Activated CD4-positive, alpha-beta T cell treated with anti-CD3 and anti-CD28 coated beads, Interleukin-10, Interleukin-2, amounts not matched to agents 100 ng/mL and 50 ng/mL, durations not matched to agents 16 hours and 8 hours (primary cell): ENCODE measurements around the gene PLEKHA8.

Experiments
- DNase-seq: peaks from one replicate; pipeline ENCODE4 v3.0.0-alpha.2; 2020

PLEKHA8 gene, protein sequence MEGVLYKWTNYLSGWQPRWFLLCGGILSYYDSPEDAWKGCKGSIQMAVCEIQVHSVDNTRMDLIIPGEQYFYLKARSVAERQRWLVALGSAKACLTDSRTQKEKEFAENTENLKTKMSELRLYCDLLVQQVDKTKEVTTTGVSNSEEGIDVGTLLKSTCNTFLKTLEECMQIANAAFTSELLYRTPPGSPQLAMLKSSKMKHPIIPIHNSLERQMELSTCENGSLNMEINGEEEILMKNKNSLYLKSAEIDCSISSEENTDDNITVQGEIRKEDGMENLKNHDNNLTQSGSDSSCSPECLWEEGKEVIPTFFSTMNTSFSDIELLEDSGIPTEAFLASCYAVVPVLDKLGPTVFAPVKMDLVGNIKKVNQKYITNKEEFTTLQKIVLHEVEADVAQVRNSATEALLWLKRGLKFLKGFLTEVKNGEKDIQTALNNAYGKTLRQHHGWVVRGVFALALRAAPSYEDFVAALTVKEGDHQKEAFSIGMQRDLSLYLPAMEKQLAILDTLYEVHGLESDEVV

DNA sequence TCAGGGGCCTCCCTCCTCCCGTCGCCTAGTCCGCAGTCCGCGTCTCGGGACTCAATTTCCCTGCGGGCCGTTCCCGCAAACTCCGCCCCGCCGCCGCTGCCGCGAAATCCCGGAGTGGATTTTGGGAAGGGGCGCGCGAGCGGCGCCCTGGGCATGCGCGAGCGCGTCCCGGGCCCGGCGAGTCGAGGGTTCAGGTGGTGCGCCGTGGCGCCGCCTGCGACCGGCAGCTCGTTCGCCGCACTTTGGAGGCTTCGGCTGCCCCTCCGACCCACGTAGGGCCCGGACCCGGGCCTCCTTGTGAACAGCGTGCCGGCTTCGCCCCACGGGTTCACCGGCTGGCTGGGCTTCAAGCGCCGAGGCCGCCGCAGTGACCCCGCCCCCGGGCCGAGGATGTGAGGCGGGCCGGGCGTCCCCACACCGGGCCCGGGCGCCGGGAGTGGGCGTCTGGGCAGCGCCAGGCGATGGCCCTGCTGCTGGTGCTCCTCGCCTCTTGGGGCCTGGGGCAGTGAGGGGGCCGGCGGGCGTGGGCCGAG, at the start of gene PLEKHA8:
Gene PLEKHA8, plus strand, starts transcription at position 197 of the 533 bp plus-strand sequence. CDS start 351 bp downstream, outside the sequence.
- peak; percentile 93 for DNase-seq

DNA sequence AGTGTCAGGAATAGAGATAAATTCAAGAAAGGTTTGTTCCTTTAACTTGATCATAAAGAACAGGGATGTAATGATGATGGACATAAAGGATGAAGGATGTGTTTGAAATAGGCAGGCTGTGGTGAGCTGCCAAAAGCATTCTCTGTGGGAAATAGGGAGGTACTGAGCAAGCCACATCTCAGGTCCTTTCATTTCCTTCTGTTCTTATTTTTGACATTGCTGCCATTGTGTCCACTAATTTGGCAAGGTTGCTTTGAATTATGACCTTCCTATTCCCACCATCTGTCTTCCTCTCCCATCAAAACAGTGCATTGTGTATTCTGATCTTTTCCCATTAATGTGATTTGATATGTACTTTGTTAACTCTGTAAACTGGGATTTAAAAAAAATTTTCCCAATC, 48.1 kb upstream of the PLEKHA8 start:
- no peak for DNase-seq

DNA sequence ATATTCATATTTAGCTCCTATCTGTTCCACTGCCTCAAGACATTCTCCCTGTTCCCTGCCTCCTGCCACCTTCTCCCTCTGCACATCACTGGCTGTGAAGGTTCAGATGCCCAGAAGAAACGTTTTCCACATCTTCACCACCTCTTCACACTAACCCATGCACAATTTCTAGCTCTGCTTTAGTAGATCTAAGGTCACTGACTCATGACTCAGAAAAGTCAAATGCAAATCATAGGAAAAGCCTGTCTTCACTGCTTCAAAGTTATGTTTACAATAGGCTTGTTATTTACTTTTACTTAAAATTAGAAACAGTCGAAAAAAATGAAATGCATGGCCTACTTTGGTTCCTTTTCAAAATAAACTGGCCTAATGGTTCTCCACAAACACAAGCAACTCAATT, 41.1 kb upstream of the PLEKHA8 start:
- DNase-seq: no peak

DNA sequence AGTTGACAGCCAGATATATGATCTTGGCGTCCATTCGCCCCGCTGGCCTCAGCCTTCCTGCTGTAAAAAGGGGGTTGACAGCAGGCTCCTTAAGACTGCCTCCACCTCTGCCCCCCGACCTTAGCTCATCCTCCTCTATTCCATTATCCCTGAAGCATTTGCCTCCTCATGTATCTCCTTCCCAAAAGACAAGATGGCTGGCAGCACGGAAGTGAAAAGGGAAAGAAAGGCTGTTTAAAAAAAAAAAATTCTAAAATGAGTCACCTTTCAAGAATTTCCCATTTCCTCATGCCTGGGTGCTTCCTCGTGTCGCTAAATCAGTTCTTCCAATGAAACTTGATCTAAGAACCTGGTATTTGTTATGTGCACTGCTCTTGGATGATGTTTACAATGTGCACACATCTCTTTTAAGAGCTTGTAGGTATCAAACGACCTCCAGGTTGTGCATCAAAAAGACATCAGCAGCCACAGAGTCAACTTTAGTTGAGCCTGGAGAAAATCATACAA, 40.3 kb upstream of the PLEKHA8 start:
- DNase-seq: no peak

DNA sequence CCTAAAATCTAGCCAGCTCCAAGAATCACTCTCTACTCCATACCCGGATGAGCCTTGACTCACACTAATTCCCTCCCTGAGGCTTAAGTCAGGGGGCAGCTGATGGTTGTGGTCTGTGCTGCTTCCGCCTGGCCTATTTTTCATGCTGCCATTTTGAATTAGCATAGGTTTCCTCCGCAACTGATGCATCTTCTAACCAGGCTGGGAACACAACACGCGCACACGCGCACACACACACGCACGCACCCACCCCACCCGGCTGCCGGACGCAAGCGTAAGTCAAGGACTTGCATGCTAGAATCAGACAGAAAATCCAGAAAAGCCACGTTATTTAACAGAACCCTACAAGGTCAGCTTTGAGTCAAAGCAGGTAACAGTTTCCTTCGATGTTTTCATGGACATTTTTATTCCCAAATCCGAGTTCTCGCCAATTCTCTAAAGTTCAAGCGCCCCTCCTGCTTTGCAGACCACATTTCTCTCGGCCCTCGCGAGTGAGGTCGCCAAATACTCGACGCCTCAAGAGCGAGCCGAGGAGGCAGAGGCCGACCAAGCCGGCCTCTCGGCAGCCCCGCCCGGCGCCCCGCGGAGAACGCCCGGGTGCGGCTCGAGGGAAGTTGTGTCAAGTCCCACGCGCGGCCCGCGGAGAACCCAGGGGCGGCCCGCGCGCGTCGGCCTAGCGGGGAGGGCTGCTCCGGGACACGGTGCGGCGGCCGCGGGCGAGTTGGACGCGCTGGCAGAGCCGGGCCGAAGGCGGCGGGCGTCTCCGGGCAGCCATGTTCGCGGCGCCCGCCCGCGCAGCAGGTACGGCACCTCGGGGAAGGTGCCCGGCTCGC, 39.6 kb upstream of the PLEKHA8 start:
- peak; percentile 5 for DNase-seq

DNA sequence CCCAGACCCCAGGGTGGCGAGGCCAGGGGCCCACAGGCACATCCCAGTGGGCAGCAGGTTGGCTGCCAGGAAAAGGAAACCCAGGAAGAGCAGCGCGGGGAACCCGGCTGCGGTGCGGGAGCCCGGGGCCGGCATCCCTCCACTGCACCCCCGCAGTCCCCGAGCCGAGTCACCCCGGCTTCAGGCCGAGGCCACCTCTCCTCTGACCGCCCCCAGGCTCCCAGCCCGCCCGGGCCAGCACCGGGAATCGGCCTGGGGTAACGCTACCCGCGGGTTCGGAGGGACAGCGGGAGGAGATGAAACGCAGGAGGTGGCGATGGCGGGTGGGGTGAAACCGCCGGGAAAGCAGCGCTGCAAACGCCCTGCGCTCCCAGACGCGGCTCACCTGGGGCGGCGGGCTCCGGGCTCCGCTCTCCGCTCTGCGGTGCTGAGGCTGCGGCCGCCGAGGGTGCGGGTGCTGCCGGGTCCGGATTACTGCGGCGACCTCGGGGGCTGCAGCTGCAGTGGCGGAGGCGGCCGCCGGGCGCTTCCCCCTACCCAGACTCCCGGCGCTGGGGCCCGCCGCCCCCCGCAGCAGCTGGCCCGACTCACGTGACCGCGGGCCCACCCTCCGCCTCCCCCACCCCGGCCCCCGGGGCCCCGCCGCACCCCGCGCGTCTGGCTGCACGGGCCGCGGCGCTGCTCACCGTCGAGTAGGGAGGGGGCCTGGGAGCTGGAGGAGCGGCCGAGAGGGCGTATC, 38.8 kb upstream of the PLEKHA8 start, which contains the start of gene SCRN1:
Gene SCRN1, minus strand, starts transcription at position 545 of the 739 bp plus-strand sequence. CDS start 20,734 bp downstream, outside the sequence.
- no peak for DNase-seq

DNA sequence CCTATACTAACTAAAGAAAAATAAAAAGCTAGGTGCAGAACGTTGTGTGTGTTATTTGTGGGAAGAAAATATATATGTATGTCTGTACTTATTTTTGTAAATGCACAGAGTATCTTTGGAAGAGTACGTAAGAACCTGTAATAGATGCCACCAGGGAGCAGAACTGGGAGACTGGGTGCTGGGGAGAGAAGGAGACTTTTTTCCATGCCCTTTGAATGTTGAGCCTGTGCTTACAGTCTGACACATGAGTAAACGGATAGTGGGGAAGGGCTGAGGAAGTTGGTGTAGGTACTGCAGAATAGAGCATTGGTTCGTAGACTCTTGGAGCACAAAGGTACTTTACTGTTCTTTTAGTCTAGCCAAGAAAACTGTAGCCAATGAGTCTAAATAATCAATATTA, 37.3 kb upstream of the PLEKHA8 start:
- no peak for DNase-seq

DNA sequence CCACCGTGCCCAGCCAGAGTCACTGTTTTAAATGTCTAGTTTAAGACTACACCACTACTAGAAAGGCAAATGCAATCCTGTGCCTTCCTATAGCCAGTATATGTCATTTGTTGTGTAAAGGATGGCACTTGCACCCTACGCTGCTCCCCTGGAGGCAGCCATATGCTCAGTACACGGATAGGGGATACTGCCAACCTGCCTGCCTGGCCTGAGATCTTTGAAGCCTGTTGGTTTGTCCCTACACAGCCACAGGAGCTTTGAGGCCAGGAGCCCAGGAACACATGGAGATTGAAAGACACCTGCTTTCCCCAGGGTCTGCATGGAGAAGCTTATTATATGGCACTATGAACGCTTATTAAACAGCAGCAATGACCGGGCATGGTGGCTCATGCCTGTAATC, 36.3 kb upstream of the PLEKHA8 start:
- DNase-seq: no peak

DNA sequence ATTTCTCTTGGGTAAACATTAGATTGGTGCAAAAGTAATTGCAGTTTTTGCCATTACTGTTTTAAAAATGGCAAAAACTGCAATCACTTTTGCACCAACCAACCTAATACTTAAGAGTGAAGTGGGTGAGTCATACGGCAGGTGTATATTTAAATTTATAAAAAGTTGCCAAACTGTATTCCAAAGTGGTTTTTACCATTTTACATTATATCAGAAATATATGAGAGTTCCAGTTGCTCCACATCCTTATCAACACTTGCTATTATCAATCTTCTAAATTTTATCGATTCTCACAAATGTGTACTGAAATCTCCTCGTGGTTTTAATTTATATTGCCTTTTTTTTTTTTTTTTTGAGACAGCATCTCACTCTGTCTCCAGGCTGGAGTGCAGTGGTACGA, 35.1 kb upstream of the PLEKHA8 start:
- DNase-seq: no peak

DNA sequence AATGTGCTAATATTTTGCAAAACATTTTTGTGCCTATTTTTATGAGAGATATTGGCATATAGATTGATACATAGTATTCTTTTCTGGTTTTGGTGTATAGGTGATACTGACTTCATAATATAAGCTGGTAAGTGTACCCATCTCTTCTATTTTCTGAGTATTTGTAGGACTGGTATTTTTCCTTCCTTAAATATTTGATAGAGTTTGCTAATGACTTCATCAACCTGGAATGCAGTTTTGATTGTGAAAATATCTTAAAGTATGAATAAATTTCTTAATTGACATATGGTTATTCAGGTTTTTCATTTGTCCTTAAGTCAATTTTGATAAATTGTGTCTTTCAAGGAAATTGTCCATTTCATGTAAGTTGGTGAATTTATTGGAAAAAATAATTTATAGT, 32.6 kb upstream of the PLEKHA8 start:
- no peak for DNase-seq

DNA sequence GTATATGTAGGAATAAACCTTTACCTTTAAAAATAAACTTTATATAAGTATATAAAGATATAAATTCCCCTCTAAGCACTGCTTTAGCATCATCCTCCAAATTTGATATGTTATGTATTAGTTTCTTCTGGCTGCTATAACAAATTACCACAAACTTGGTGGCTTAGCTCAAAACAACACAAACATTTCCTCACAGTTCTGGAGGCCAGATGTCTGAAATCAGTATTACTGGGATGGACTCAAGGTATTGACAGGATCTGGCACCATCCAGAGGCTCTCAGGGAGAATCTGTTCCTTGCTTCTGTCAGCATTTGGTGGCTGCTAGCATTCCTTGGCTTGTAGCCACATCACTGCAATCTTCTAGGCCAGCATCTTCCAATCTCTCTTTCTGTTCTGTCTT, 31.9 kb upstream of the PLEKHA8 start:
- no peak for DNase-seq

DNA sequence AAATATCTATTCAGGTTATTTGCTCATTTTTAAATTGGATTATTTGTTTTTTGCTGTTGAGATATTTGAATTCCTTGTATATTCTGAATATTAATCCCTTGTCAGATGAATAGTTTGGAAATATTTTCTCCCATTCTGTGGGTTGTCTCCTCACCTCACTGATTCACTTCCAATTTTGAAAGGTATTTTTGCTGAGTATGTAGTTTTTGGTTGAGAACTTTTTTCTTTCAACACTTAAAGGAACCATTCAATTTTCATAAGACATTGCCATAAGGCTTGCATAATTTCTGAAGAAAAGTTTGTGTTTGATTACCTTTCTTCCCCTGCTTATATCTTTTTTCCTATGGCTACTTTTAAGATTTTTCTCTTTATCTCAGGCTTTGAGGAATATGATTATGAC, 29.7 kb upstream of the PLEKHA8 start:
- no peak for DNase-seq

DNA sequence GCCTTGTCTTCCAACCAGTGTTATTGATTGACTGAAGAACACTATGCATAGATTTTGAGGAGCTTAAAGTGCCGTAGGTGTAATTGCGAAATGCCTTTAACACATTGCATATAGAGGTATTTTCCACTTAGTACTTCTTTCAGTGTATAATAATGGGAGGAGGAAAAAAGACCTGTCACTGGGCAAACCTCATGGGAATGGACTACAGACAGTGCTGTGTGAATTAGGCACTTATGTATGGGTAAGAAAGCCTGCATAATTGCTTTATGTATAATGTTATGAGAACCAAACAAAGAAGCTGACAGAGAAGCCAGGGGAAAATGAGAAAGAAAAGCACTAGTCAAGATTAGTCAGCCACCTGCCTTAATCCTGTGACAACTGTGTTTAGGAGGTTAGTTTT, 26.2 kb upstream of the PLEKHA8 start:
- DNase-seq: no peak

DNA sequence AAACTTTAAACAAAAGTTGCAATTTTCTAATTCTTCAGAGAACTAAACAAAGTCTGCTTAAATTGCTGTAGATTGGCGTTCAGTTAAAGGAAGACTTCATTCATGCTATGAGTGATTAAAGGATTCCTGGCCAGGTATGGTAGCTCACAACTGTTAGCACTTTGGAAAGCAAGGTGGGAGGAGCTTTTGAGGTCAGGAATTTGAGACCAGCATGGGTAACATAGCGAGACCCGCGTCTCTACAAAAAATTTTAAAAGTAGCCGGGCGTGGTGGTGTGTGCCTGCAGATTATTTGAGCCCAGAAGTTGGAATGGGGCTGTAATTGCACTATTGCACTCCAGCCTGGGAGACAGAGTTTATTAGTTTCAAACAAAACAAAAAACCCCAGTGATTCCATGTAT, 25.1 kb upstream of the PLEKHA8 start:
- DNase-seq: no peak

DNA sequence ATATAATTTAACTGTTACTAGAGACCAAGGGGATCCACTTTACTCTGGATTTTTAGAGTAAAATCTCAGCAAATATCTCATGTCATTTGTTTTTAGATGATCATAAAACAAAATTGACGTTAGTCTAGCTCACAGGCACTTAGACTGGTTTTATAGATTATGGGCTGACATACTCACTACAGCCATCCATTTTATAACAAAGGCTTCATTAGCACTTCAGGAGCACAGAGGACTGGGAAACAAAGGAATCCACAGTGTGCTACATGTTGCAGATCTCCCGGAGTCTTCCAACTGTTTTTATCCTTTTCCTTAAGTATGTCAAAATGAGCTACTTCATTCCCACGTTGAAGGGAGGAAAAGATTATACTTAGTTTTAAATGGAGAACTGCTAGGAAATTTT, 22.7 kb upstream of the PLEKHA8 start:
- no peak for DNase-seq

DNA sequence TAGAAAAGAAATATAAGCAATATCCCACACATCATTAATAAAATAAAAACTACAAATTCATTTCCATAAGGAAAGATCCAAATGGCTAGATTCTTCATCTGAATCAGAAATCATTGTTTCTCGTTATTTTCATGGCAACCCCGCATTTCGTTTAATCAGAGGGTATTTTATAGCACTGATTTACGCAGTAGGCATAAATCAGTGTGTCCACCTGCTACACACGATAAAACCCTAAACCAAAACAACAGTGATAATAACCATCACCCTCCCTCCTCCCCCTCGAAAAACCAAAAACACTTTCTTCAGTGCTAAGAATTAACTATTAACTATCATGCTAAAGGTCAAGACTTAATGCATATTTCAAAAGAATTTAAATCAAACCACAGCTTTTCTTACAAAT, 18.2 kb upstream of the PLEKHA8 start:
- DNase-seq: no peak

DNA sequence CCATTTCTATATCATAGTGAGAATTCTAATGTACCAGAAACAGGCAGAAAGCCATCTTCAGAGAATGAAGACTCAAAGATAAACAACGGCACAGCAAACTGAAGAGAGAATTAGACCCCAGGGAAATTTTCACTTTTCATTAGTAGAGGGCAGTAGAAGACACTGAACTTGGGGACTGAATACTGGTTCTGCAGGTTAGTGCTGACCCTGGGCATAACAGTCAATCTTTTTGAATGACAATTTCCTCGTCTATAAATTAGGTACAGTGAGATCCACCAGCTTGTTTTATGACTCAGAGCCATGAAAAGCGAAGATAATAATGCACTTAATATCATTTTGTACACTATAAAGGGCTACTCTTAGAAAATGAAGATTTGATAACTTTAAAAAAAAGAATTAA, 15.5 kb upstream of the PLEKHA8 start:
- no peak for DNase-seq

DNA sequence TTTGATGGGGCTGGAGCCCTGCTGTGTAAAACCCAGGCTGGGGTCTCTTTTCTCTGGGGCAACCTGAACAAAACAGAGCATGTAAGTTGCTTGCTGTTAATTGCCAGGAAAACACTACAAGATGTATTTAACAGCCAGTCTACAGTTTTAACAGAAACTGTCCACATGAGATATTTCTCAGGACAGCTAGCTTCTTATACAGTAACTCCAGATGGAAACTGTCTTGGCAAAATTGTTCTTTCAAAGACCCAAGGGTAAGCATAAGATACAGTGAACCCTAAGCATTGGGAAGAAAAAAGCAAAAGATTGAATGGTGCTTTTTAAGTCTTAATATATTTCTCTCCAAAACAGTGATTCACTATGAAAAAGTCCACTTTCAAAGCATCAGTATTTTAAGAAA, 9.8 kb upstream of the PLEKHA8 start:
- no peak for DNase-seq

DNA sequence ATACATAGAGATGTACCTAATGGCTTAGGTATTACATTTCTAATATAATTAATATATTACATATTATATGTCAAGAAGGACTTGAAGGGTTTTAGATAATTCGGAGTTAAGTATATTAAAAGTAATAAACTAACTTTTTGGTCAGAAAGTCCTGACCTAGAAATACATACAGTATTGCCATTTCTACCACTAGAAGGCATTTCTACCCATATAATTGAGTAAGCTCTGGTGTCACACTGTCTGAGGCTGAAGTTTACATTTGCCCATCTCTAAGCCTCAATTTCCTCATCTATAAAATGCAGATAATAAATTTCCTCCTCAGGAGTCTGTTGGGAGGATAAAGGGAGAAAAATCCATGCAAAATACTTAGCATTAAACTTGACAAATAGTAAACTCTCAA, 8.8 kb upstream of the PLEKHA8 start:
- DNase-seq: no peak

DNA sequence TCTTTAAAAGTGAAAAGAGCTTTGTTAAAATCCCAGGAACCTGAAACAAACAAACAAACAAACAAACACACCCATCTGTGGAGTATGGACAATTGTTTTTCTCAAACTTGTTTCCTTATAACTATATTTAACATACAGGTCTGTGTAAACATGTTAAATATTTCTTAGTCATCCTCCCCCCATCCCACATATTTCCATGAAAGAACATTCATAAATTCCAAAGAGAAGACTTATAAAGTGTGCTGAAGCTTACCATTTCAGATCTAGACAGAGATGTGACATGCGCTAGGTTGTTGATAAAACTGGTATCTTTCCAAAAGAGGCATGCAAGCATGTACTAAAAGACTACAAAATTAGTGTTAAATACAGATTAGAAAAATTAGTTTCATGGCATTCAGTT, 8.3 kb upstream of the PLEKHA8 start:
- no peak for DNase-seq

DNA sequence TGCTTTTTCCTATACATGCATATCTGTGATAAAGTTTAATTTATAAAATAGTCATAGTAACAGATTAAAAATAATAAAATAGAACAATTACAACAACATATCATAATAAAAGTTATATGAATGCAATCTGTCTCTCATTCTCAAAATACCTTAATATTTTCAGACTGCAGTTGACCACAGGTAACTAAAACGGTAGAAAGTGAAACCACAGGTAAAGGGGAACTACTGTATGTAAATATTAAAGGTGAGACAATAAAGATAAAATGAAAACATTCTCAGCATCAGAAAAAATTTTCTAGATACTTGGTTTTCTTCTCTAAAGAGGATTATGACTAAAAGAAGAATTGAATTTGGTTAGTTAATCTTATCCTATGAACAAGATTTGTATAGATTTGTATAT, 7.7 kb upstream of the PLEKHA8 start:
- DNase-seq: no peak

DNA sequence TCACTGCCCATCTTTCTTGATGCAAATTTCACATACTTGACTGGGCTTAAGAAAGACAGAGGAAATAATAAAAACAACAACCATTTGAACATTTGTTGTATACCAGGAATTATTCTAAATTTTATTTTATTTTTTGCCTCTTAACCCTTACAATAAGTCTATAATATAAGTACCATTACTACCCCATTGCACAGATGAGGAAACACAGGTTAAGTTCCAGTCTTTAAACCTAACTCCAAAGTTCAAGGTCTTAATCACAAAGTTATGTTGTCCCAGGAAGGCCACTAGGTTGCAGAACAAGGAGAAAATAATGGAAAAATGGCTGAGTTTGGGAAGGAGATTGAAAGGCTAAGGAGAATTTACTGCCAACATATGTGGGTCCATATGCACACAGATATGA, 5.2 kb upstream of the PLEKHA8 start:
- DNase-seq: no peak

DNA sequence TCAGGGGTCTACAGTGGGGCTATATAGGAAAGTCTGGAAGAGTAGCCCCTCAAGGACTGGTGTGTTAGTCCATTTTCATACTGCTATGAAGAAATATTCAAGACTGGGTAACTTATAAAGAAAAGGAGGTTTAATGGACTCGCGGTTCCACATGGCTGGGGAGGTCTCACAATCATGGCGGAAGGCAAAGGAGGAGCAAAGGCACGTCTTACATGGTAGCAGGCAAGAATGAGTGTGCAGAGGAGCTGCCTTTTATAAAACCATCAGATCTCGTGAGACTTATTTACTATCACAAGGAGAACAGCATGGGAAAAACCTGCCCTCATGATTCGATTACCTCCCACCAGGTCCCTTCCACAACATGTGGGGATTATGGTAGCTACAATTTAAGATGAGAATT, 4.7 kb upstream of the PLEKHA8 start:
- no peak for DNase-seq
